Cardiac fibroblast (primary cell): ENCODE data around the gene BRINP3.
A peak's percentile ranks its signal among the peaks of the same experiment; 100 is the strongest.

Source experiments
- DNase-seq, 2 donors: peaks; one replicate each; pipeline versions ENCODE4 v3.0.0 to v3.0.0-alpha.2; 2010; ENCODE audit warnings: low read depth in 2 of 2
- H3K4me3 ChIP-seq, 2 donors: replicated peaks in 1 of 2; 1 replicate in 1 of 2; 2 replicates in 1 of 2; pipeline ENCODE4 v1.5.1; 2011; ENCODE audit warnings: low read depth in 2 of 2, low read length in 2 of 2, mild to moderate bottlenecking in 2 of 2, moderate library complexity in 1 of 2
- CTCF ChIP-seq: IDR thresholded peaks from one replicate; pipeline ENCODE4 v1.5.1; 2011; ENCODE audit warnings: low read depth, mild to moderate bottlenecking, low read length, inconsistent platforms

BRINP3 gene

DNA sequence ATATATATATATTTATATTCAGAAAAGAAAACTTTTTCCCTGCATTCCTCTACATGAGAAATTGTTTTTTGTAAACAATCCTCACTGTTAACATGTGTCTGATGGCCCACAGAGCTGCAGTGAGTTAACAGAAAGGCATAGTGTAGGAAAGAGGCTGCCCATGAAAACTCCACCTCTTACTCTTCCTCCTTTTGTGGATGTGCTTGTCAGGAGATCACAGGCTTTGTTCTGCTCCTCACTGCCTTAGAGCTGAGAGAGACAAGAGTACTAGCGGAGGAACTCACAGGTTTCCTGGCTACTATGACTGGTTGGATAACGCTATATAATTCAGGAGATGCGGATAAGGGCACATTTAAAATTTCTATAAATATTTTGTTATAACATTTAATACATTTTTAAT lies 200.6 kb downstream of the BRINP3 start:
- DNase-seq = no peak
- no peak overlapping the region for H3K4me3 ChIP-seq
- no peak for TF ChIP-seq CTCF

GRCh38 chr1:190274721-190275120 lies 202.9 kb downstream of the BRINP3 start:
- DNase-seq = peak in 1 of 2 donors; percentile 2
- no peak for TF ChIP-seq CTCF
- H3K4me3 ChIP-seq = no peak overlapping the region

- no peak overlapping the region for H3K4me3 ChIP-seq
- TF ChIP-seq CTCF = no peak
- DNase-seq = no peak
Measured at GRCh38 chr1:190273161-190273560, 204.5 kb downstream of the BRINP3 start.

DNA sequence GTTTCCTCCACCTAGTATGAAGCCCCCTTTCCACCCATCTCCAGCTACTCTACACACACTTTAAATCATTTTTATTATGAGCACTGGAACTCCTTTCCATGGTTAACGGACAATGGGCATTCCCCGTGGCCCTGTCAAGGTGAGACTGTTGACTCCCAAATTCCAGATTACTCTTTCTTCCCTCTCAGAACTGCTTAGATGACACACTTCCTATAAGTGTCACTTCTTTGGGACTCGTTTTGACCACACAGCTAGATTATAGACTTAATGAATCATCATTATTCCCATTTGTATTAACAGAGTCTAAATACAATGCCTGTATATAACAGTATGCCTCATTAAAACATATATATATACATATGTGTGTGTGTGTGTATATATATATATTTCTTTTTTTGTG lies 215.1 kb downstream of the BRINP3 start:
- DNase-seq = no peak
- H3K4me3 ChIP-seq = no peak overlapping the region
- TF ChIP-seq CTCF = no peak

- DNase-seq = no peak
- H3K4me3 ChIP-seq = no peak overlapping the region
- TF ChIP-seq CTCF = no peak
Measured at GRCh38 chr1:190259424-190259823, 218.2 kb downstream of the BRINP3 start.

GRCh38 chr1:190258003-190258402 lies 219.7 kb downstream of the BRINP3 start:
- H3K4me3 ChIP-seq = no peak overlapping the region
- no peak for TF ChIP-seq CTCF

DNA sequence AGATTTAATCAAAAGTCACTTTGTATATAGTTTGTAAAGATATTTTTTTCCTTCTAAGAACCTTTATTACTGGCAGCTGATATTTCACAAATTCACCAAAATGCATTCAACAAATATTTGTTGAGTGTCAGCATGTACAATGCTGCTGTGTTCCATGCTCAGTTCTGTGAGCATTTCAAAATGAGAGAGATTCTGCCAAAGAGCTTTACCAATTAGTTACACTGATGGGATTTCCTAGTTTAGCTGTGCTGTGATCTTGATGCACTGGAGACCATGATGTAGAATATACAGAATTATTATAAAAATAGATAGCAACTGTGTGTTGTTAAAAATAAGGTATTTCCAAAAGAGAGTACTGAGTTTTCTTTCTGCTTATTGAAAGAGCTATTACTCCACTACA lies 225.6 kb downstream of the BRINP3 start:
- no peak overlapping the region for H3K4me3 ChIP-seq
- TF ChIP-seq CTCF = no peak
- no peak for DNase-seq

More at GRCh38 chr1:190258003-190258402, 219.7 kb downstream of the BRINP3 start:
- no peak for DNase-seq
